Subcutaneous abdominal adipose tissue (tissue), 5 donors: Measurements from ENCODE around the gene SLC15A1.
A peak's percentile ranks its signal among the peaks of the same experiment; 100 is the strongest.
"Not testable (repeated sequence)": the region's sequence is repeated elsewhere in the genome, so short reads cannot be mapped to it uniquely, and the experiment has no call there.

Experiments
- H3K27ac ChIP-seq: one replicate; pipeline ENCODE4 v1.7.0; 2013; ENCODE audit warnings: low read depth, mild to moderate bottlenecking, inconsistent platforms, low read length, moderate library complexity
- H3K27me3 ChIP-seq, 5 donors: one replicate each; pipeline ENCODE4 v1.7.0; 2013; ENCODE audit warnings: low read length in 5 of 5, inconsistent platforms in 1 of 5; ENCODE audit not compliant: control insufficient read depth in 5 of 5, insufficient read depth in 4 of 5
- H3K36me3 ChIP-seq, 5 donors: one replicate each; pipeline ENCODE4 v1.7.0; 2013; ENCODE audit warnings: low read length in 5 of 5; ENCODE audit not compliant: control insufficient read depth in 5 of 5, insufficient read depth in 5 of 5
- H3K4me1 ChIP-seq, 5 donors: one replicate each; pipeline ENCODE4 v1.7.0; 2013; ENCODE audit warnings: low read length in 5 of 5, mild to moderate bottlenecking in 3 of 5, moderate library complexity in 1 of 5; ENCODE audit not compliant: control insufficient read depth in 5 of 5, insufficient read depth in 5 of 5
- H3K4me3 ChIP-seq, 5 donors: one replicate each; pipeline ENCODE4 v1.7.0; 2013; ENCODE audit warnings: low read length in 5 of 5, low read depth in 1 of 5
- H3K9ac ChIP-seq, 5 donors: one replicate each; pipeline ENCODE4 v1.7.0; 2013; ENCODE audit warnings: low read length in 5 of 5, mild to moderate bottlenecking in 4 of 5, moderate library complexity in 3 of 5
- H3K9me3 ChIP-seq, 5 donors: one replicate each; pipeline ENCODE4 v1.7.0; 2013; ENCODE audit warnings: low read length in 5 of 5; ENCODE audit not compliant: control insufficient read depth in 5 of 5
- donor health status: healthy.
- donor health status: healthy.
- donor health status: healthy.
- donor health status: healthy.
- donor health status: healthy.

The SLC15A1 gene

DNA sequence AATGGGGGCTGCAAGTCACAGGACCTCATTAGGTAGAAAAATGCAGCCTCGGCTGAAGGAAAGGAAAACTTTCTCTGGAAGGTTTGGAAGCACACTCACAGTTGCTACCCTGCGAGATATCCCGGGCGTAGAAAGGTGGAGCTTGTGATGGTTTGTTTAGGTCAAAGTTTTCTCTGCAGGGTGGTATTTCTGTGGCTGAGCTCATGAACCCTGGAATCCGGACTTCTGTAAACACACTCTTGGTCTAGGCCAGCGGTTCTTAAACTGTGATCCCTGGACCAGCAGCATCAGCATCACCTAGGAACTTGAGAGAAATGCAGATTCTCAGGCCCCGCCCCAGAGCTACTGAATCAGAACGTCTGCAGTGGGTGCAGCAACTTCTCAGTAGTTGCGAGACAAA lies 3.3 kb upstream of the SLC15A1 start:
- Histone ChIP-seq H3K9me3 (peaks cover 0 to 4% (median 0%) of the 10 kb centered on the region in 5 donors), H3K27me3 (peaks cover 5 to 26% (median 18%) of the 10 kb centered on the region in 5 donors), H3K27ac (no peak overlapping the region)

DNA sequence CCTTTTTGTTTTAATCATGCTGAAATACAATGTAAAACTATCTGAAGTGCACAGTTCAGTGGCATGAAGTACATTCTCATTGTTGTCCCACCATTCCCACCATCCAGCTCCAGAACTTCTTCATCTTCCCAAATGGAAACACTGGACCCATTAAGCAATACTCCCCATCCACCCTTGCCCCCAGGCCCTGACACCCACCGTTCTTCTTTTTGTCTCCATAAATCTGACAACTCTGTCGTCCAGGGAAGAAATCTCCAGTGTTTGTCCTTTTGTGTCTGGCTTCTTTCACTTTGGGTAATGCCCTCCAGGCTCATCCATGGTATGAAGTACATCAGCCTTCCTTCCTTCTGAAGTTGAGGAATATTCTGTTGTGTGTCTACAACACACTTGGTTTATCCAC lies 2.6 kb upstream of the SLC15A1 start:
- Histone ChIP-seq H3K9me3 (peaks cover 0 to 4% (median 0%) of the 10 kb centered on the region in 5 donors), H3K4me1 (peaks cover 0 to 17% (median 14%) of the 10 kb centered on the region in 5 donors), H3K27ac (no peak overlapping the region), H3K9ac (no peak overlapping the region), H3K36me3 (no peaks in the 10 kb centered on the region), H3K4me3 (no peak overlapping the region), H3K27me3 (peaks cover 9 to 29% (median 18%) of the 10 kb centered on the region in 5 donors)

More for the DNA sequence above, 3.3 kb upstream of the SLC15A1 start:
- H3K36me3 ChIP-seq = no peaks in the 10 kb centered on the region
- H3K9ac ChIP-seq = no peak overlapping the region
- H3K4me3 ChIP-seq = no peak overlapping the region
- peaks cover 0 to 17% (median 14%) of the 10 kb centered on the region in 5 donors for H3K4me1 ChIP-seq

DNA sequence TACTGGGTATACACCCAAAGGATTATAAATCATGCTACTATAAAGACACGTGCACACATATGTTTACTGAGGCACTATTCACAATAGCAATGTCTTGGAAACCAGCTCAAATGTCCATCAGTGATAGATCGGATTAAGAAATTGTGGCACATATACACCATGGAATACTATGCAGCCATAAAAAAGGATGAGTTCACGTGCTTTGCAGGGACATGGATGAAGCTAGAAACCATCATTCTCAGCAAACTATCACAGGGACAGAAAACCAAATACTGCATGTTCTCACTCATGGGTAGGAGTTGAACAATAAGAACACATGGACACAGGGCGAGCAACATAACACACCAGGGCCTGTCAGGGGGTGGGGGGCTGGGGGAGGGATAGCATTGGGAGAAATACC lies 2.0 kb upstream of the SLC15A1 start:
- Histone ChIP-seq H3K4me1 (peaks cover 0 to 17% (median 14%) of the 10 kb centered on the region in 5 donors), H3K27me3 (peaks cover 9 to 29% (median 18%) of the 10 kb centered on the region in 5 donors)
- H3K9ac ChIP-seq, H3K9me3 ChIP-seq, H3K36me3 ChIP-seq, H3K27ac ChIP-seq, H3K4me3 ChIP-seq: not testable (repeated sequence)

DNA sequence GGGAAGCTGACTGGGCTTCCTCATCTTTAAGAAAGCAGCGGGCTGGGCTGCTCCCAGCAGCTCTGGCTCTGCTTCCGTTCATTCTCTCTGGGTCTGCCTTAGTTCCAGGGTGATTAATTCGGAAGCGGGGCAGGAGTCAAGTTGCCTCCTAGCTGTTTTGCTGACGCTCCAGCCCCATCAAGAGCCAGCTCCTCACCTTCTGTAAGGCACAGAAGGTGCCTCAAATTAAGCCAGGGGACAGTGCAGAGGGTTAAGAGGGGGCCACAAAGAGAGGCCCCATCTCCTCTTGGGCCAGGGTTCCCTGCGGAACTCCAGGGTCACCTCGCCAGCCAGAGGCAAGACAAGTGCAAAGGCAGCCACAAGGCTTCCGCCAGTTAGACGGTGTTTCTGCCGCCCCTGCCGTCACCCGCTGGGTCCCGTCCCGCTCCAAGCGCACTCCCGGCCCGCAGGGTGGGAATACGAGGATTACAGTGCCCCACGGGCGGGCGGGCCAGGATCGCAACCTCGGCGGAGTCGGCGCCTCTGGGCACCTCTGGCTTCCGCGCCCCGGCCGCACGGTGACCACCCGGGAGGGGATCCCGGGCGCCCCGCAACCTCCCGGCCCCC lies 508 bp downstream of the SLC15A1 start:
- H3K27me3 ChIP-seq = peaks cover 9 to 29% (median 18%) of the 10 kb centered on the region in 5 donors
- H3K9ac ChIP-seq = peak overlapping the region in 2 of 5 donors; percentile 23 to 60
- H3K9me3 ChIP-seq = peaks cover 0 to 4% (median 0%) of the 10 kb centered on the region in 5 donors
- H3K27ac ChIP-seq = no peak overlapping the region
- peaks cover 0 to 17% (median 14%) of the 10 kb centered on the region in 5 donors for H3K4me1 ChIP-seq
- H3K4me3 ChIP-seq = peak overlapping the region; percentile 56 to 65 (median 60)
- H3K36me3 ChIP-seq = no peaks in the 10 kb centered on the region

DNA sequence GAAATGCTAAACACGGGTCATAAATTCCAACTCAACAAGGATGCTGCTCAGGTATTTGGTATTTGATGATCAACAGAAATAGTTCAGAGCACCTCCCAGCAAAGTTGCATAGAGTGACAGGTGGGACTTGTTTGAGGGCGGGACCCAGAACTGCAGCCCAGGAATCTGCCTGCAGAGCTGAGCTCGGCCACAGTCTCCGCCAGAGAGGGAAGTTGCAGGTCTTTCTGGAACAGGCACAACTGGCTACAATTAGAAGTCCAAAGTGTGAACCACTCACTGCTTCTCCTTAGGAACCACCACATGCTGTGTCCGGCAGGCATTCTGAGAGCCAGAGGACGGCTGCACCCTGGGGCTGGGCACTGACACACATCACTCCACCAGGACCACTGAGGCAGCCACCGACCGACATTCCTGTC lies 1.1 kb downstream of the SLC15A1 start:
- H3K27ac ChIP-seq = no peak overlapping the region
- peaks cover 9 to 29% (median 18%) of the 10 kb centered on the region in 5 donors for H3K27me3 ChIP-seq
- H3K36me3 ChIP-seq = no peaks in the 10 kb centered on the region
- peaks cover 0 to 4% (median 0%) of the 10 kb centered on the region in 5 donors for H3K9me3 ChIP-seq
- no peak overlapping the region for H3K9ac ChIP-seq
- H3K4me3 ChIP-seq = peak overlapping the region in 4 of 5 donors; percentile 58 to 65 (median 61)
- peaks cover 0 to 17% (median 14%) of the 10 kb centered on the region in 5 donors for H3K4me1 ChIP-seq

DNA sequence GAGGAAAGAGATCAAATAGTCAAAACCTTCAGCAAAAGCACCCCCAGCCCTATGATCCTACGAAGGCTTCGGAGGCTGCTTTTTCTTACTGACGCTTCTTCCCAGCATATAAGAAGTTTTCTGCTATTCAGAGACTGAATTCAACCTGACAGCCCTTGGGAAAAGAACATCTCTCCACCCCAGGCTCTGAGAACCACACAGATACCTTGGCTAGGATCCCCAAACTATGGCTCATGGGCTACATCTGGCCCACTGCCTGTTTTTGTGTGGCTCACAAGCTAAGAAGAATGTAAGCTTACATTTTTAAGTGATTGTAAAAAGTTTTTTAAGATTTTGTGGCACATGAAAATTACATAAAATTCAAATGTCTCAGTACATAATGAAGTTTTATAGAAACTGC lies 3.0 kb downstream of the SLC15A1 start:
- no peaks in the 10 kb centered on the region for H3K36me3 ChIP-seq
- no peak overlapping the region for H3K4me3 ChIP-seq
- peaks cover 0 to 17% (median 14%) of the 10 kb centered on the region in 5 donors for H3K4me1 ChIP-seq
- H3K27me3 ChIP-seq = peaks cover 9 to 26% (median 18%) of the 10 kb centered on the region in 5 donors
- no peak overlapping the region for H3K27ac ChIP-seq
- peaks cover 0 to 4% (median 0%) of the 10 kb centered on the region in 5 donors for H3K9me3 ChIP-seq
- H3K9ac ChIP-seq = no peak overlapping the region

DNA sequence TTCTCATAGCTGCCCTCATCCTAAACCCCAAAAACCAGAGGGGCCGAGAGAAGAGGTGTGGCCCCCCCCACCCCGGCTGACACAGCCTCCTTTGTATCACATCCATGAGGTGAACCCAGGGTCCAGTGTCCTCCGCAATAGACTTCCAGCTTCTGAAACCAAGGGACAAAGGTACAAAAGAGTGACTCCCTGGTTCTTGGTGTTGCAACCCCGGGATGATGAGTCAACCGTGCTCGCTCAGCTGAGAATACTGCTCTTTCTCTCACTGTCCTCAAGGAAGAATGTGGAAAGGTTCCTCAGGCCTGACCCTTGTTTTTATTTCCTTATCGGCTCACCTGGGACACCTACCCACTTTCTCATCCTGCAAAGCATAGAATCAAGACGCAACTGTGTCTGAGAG lies 5.5 kb downstream of the SLC15A1 start:
- no peak overlapping the region for H3K9ac ChIP-seq
- H3K9me3 ChIP-seq = no peaks in the 10 kb centered on the region
- H3K4me1 ChIP-seq = peaks cover 0 to 8% (median 7%) of the 10 kb centered on the region in 5 donors
- H3K27me3 ChIP-seq = peaks cover 8 to 14% (median 9%) of the 10 kb centered on the region in 5 donors
- H3K36me3 ChIP-seq = no peaks in the 10 kb centered on the region
- H3K27ac ChIP-seq = no peak overlapping the region
- no peak overlapping the region for H3K4me3 ChIP-seq

DNA sequence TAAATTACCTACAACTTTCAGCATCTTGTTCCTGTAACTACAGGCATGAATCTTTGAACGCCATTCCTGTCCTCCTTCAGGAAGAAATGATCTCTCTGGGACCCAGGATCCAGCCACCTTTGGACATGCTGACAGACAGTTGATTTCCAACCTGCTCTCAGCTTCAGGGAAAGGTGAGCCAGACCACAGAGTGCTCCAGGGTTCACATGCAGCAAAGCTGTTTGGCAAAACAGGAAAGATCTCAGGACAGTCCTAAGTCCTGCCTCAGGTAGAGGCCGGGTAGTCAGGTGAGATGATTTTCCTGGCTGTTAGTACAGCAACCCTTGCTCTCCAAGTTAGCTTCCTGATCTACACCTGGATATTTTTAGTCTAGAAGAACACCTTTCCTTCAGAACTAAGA lies 9.1 kb downstream of the SLC15A1 start:
- Histone ChIP-seq H3K36me3 (no peaks in the 10 kb centered on the region), H3K4me1 (no peaks in the 10 kb centered on the region), H3K9ac (no peak overlapping the region), H3K4me3 (no peak overlapping the region), H3K27me3 (no peaks in the 10 kb centered on the region), H3K9me3 (peaks cover 0 to 4% (median 0%) of the 10 kb centered on the region in 5 donors), H3K27ac (no peak overlapping the region)

DNA sequence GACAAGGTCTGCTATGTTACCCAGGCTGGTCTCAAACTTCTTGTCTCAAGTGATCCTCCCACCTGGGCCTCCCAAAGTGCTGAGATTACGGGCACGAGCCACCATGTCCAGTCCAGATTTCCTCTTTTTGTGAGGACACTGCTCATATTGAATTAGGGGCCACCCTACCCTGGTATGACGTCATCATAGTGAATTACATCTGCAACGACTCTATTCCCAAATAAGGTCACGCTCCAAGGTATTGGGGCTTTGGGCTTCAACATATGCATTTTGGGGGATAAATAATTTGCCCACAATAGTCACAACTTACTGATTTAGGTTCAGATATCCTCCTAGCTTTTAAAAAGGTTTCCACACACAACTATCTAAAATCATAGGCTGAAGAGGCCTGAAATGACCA lies 9.5 kb downstream of the SLC15A1 start:
- H3K4me3 ChIP-seq = no peak overlapping the region
- no peak overlapping the region for H3K9ac ChIP-seq
- no peak overlapping the region for H3K27ac ChIP-seq
- peaks cover 0 to 8% (median 0%) of the 10 kb centered on the region in 5 donors for H3K9me3 ChIP-seq
- no peaks in the 10 kb centered on the region for H3K36me3 ChIP-seq
- H3K27me3 ChIP-seq = no peaks in the 10 kb centered on the region
- no peaks in the 10 kb centered on the region for H3K4me1 ChIP-seq

DNA sequence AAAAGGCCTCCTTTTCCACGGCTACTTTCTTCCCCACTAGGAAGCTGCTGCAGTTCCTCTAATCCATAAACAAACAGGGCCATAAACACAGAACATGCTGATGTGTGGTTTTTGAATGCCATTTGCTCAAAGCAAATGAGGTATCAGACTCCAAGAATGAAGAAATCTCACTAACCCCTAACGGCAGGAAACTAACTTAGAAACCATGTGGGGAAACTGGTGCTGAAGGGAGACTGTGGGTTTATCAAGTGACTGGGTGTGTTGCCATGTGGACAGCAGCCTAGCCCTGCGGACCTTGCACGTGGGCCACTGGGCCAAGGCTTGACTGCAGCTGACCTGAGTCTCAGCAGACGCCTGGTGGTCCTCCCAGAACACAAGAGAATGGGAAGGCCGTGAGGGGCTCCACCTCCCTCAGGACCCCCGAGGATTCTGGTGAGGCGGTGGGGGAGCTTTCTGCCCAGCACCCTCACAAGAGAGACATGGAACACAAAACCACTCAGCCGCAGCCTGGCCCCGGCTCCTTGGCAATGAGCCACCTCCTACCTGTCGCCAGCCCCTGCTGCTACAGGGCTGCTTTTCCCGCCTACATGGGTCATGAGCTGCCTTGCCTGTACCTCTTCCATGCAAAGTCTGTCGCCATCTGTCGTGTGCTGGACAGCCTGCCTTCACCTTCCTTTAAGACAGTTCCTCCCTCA lies 10.6 kb downstream of the SLC15A1 start:
- H3K9ac ChIP-seq = no peak overlapping the region
- no peak overlapping the region for H3K4me3 ChIP-seq
- no peak overlapping the region for H3K27ac ChIP-seq
- H3K9me3 ChIP-seq = peaks cover 0 to 9% (median 0%) of the 10 kb centered on the region in 5 donors
- no peaks in the 10 kb centered on the region for H3K27me3 ChIP-seq
- no peaks in the 10 kb centered on the region for H3K4me1 ChIP-seq
- H3K36me3 ChIP-seq = no peaks in the 10 kb centered on the region
